Measurements from ENCODE around the gene TRAF3.

Gene TRAF3

DNA sequence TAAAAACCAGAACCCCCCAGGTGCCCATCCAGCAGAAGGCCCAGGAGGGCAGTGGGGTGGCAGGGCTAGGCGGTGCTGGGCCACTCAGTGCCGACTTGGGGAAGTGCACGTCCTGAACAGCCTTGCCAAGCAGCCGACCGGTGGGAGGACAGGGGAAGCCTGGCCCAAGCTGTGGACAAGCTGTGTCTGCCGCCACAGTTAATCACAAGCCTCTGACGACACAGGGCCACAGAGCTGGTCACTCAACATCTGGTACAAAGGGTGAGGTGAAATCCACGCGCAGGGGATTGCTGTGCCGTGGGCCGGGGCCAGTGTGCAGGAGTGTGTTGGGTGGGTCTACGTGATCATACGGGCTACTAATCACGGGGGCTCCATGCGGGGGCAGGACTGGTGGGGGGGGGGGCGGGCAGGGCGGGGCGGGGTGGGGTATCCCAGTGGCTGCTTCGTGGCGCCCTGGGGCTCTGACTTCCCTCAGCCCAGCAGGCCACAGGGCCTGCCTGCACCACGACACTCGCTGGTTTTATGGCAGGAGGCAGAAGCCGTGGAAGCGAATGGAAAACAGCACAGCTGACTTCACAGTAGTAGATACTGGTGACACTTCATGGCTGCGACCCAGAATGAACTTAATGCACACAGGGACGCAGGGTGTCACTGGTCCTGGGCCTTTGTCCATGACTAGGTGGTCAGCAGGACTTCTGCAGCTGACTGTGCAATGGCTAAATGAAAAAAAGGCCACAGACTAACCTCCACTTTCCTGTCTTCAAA lies 155.4 kb downstream of the TRAF3 start:
- H3K4me1 ChIP-seq (ENCODE audit: insufficient read depth, low read length), result no peaks in the 10 kb centered on the region

DNA sequence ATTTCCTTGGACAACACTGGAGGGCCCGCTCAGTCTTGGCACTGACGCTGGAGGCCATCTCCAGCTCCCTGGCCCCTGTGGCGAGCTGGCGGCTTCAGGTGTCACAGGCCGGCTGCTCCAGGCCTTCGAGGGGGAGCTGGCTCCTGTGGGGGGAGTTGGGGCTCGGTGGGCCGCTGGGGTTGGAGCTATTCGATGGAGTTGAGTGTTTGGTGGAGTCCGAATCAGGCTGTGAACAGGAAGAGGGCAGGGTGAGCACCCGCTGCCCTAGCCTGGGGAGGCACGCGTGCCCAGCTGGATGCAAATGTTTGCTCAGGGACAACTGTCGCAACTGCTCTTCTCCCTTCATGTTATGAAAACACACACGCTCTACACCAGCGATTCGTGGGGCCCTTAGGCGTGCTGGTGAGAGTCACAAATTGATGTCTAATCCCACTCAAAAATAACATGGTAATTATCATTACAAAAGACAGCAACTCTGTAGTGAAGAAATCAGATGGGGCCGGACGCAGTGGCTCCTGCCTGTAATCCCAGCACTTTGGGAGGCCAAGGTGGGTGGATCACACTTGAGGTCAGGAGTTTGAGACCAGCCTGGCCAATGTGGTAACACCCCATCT lies 156.5 kb downstream of the TRAF3 start:
- H3K4me1 ChIP-seq (ENCODE audit: insufficient read depth, low read length), result no peaks in the 10 kb centered on the region

More for the DNA sequence above, 155.4 kb downstream of the TRAF3 start:
- Histone ChIP-seq H3K9me3 (ENCODE audit: control insufficient read depth, insufficient read depth, low read length) (no peaks in the 10 kb centered on the region; the same call in 1 of the 2 replicates), H3K9ac (ENCODE audit: low read depth, low read length) (no peak overlapping the region), H3K36me3 (ENCODE audit: insufficient read depth, low read length) (0 out of 2 replicates have a peak, but pooled peaks cover 2% of the 10 kb centered on the region)

GRCh38 chr14:102935756-102936155 lies 158.5 kb downstream of the TRAF3 start:
- Histone ChIP-seq H3K4me1 (ENCODE audit: insufficient read depth, low read length) (no peaks in the 10 kb centered on the region), H3K9ac (ENCODE audit: low read depth, low read length) (no peak overlapping the region)

More for the DNA sequence above, 156.5 kb downstream of the TRAF3 start:
- H3K9ac ChIP-seq (ENCODE audit: low read depth, low read length), result no peak overlapping the region
- peaks cover 5% of the 10 kb centered on the region; the same call in 1 of the 2 replicates for H3K36me3 ChIP-seq (ENCODE audit: insufficient read depth, low read length)
- no peaks in the 10 kb centered on the region; the same call in 1 of the 2 replicates for H3K9me3 ChIP-seq (ENCODE audit: control insufficient read depth, insufficient read depth, low read length)

DNA sequence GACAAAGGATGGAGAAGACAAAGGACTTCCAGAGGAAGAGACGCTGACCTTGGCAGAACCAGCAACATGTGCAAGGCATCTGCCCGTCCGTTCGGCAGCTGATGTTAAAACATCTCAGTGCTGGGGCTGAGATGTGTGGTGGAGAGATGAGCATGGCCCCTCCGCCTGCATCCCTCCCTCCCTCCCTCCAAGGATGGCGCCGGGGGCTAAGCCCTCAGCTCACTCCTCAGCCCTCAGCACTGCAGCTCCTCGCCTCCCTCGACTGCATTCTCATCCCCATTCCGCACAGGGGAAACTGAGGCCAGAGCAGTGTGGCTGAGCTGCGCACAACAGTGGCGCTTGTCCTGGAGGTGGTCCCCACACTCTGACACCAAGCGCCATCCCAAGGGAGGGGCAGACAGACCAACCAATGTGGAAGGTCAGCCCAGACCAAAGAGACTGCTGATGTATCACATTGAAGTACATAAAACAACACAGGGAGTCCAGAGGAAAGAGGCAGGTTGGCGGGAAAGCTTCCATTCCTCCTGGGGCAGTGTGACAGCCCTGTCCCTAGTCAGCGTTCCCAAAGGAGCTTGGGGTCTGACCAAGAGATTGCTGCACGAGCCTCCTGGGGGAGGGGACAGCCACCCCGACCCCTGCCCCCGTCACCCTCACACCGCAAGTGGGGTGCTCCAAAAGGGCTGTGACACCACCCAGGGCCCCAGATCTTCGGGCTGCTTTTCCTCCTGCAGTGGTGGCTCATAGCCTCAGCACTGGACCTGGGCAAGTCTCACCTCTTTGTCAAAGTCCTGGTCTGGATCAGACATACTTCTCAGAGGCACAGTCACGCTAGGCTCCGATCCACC lies 160.3 kb downstream of the TRAF3 start:
- no peaks in the 10 kb centered on the region for H3K4me1 ChIP-seq (ENCODE audit: insufficient read depth, low read length)
- H3K9ac ChIP-seq (ENCODE audit: low read depth, low read length), result no peak overlapping the region

More at GRCh38 chr14:102935756-102936155, 158.5 kb downstream of the TRAF3 start:
- no peaks in the 10 kb centered on the region for H3K9me3 ChIP-seq (ENCODE audit: control insufficient read depth, insufficient read depth, low read length)
- peaks cover 9% of the 10 kb centered on the region; the same call in 1 of the 2 replicates for H3K36me3 ChIP-seq (ENCODE audit: insufficient read depth, low read length)

DNA sequence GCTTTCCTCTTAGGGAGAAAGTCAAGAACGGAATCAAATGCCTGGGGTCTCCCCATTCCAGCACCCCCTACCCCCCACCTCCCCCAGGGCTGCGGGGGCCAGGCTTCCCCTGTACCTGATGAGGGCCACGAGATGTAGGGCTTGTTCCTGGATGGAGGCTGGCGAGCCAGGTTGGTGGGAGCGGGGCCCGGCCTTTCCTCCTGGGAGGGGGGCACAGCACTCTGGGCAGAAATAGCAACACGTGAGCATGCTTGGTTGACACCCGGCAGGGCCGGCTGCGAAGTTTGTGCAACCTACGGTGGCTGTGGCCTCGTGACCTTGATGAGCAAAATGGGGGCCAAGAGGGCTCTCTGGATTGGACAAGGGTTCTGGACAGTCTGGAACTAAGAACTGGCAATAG lies 160.9 kb downstream of the TRAF3 start:
- Histone ChIP-seq H3K9me3 (ENCODE audit: control insufficient read depth, insufficient read depth, low read length) (no peaks in the 10 kb centered on the region), H3K36me3 (ENCODE audit: insufficient read depth, low read length) (peaks cover 11% of the 10 kb centered on the region), H3K4me1 (ENCODE audit: insufficient read depth, low read length) (no peaks in the 10 kb centered on the region), H3K9ac (ENCODE audit: low read depth, low read length) (no peak overlapping the region)

More for the DNA sequence above, 160.3 kb downstream of the TRAF3 start:
- peaks cover 9% of the 10 kb centered on the region for H3K36me3 ChIP-seq (ENCODE audit: insufficient read depth, low read length)
- H3K9me3 ChIP-seq (ENCODE audit: control insufficient read depth, insufficient read depth, low read length), result no peaks in the 10 kb centered on the region

DNA sequence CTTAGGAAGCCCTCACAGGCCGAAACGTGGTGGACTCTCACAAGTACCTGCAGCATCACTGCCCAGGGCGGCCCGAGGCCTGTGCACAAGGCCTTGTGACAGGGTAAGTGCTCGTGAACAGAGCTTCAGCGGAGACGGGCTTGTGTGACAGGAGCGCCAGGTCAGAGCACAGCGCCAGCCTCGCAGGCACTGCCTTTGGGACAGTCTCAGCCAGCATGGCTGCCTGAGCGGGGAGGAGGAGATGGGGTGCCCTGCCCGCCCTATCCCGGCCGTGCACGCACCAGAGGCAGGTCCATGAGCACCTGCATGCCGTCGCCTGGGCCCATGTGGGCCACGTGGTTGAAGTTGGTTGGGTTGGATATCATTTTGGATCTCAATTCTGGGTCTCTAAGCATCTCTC lies 162.1 kb downstream of the TRAF3 start:
- H3K36me3 ChIP-seq (ENCODE audit: insufficient read depth, low read length), result peaks cover 14% of the 10 kb centered on the region
- no peak overlapping the region for H3K9ac ChIP-seq (ENCODE audit: low read depth, low read length)
- H3K9me3 ChIP-seq (ENCODE audit: control insufficient read depth, insufficient read depth, low read length), result no peaks in the 10 kb centered on the region
- no peaks in the 10 kb centered on the region for H3K4me1 ChIP-seq (ENCODE audit: insufficient read depth, low read length)

DNA sequence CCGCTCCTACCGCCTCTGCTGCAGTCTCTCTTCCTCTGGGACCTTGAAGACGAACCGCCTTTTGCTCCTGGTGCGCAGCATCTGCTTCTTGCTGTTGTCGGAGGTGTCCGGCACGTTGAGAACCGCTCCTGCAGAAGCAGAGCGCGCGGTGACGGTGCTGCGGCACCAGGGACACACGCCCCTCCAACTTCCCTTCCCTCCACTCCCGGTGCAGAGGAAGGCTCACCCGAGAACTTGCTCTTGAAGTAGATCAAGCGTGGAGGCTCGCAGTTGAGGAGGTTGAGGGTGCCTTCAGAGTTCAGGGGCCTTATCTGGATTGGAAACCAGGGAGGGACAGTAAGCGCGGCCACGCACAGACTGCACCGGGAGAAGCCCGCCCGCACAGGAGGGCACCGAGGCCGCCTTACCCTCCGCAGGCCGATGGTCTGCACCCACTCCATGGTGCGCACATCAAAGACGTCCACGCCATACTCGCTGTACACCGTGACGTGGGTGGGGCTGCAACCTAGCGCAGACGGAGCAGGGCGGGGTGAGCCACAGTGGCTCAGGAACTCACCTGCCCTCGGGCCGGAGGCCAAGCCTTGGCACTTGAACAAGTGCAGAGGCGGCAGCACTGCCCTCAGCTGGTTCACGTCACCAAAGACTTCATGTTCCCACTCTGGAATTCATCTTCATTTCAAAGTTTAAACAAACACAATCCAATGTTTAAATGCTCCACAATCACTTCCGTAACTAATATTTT lies 162.7 kb downstream of the TRAF3 start:
- peaks cover 14% of the 10 kb centered on the region for H3K36me3 ChIP-seq (ENCODE audit: insufficient read depth, low read length)
- H3K9ac ChIP-seq (ENCODE audit: low read depth, low read length), result no peak overlapping the region
- H3K4me1 ChIP-seq (ENCODE audit: insufficient read depth, low read length), result no peaks in the 10 kb centered on the region
- H3K9me3 ChIP-seq (ENCODE audit: control insufficient read depth, insufficient read depth, low read length), result no peaks in the 10 kb centered on the region

- H3K9me3 ChIP-seq (ENCODE audit: control insufficient read depth, insufficient read depth, low read length), result no peaks in the 10 kb centered on the region
- peaks cover 18% of the 10 kb centered on the region for H3K36me3 ChIP-seq (ENCODE audit: insufficient read depth, low read length)
- H3K9ac ChIP-seq (ENCODE audit: low read depth, low read length), result no peak overlapping the region
- H3K4me1 ChIP-seq (ENCODE audit: insufficient read depth, low read length), result no peaks in the 10 kb centered on the region
Observed at GRCh38 chr14:102940729-102941362, 163.6 kb downstream of the TRAF3 start.

DNA sequence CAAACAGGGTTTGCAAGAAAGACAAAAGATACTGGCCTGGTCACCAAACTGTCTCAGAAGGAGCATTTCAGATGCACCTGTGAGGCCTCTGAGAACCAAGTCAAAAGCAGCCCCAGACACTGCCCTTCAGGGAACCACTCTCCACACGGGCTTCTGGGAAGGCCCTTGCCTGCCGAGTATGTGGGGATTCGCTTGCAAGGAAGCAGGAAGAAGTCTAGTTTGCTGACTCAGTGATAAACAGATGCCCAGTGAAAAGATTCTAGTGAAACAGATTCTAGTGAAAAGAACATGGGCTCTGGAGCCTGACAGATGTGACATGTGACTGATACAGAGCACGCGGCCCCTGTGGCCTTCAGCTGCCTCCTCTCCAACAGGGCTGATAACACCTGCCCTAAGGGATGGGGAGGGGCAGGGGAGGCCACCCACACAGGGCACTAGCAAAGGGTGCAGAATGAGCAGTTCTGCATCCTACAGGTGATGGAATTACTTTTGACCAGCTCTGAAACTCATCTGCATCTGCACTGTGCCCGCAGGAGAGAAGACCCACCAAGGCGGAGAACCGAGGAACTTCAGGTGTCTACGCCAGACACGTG lies 164.3 kb downstream of the TRAF3 start:
- Histone ChIP-seq H3K4me1 (ENCODE audit: insufficient read depth, low read length) (no peaks in the 10 kb centered on the region), H3K9ac (ENCODE audit: low read depth, low read length) (no peak overlapping the region), H3K36me3 (ENCODE audit: insufficient read depth, low read length) (peaks cover 18% of the 10 kb centered on the region), H3K9me3 (ENCODE audit: control insufficient read depth, insufficient read depth, low read length) (no peaks in the 10 kb centered on the region)

DNA sequence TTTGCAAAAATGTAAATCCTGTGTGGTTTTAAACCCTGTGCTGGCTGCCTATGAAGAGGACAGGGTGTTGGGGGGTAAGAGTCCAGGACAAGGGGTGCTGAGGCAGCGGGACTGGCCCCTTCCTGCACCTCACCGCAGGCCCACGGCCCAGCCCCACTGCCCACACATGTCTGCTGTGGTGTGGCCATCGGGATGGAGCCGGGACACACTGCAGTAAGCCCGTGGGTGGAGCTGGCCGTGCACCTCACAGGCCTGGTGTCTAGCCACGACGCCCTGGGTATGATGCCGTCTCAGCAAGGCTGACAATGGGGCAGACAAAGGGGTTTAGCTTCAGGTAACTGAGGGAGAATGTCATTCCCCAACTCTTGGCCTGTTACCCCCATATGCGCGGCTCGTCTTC lies 164.8 kb downstream of the TRAF3 start:
- Histone ChIP-seq H3K4me1 (ENCODE audit: insufficient read depth, low read length) (no peaks in the 10 kb centered on the region), H3K36me3 (ENCODE audit: insufficient read depth, low read length) (peaks cover 22% of the 10 kb centered on the region), H3K9ac (ENCODE audit: low read depth, low read length) (no peak overlapping the region), H3K9me3 (ENCODE audit: control insufficient read depth, insufficient read depth, low read length) (no peaks in the 10 kb centered on the region)

DNA sequence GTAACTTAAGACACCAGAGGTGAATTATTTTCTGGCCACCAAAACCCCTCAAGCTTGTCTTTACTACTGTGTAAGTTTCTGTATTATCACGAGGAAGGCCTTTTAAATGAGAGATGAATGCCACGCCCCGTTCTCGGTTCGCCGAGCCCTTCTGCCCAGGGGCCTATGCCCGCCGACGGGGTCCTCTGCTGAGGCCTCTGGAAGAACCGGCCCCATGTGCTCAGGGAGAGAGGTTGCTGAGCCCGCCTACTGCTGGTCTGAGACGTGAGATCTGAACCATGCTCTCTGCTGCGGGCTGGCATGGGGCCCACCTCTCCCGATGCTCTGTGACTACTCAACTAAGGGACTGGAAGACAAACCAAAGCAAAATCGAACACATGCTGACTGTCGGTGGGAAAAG lies 166.2 kb downstream of the TRAF3 start:
- Histone ChIP-seq H3K4me1 (ENCODE audit: insufficient read depth, low read length) (no peaks in the 10 kb centered on the region), H3K9me3 (ENCODE audit: control insufficient read depth, insufficient read depth, low read length) (no peaks in the 10 kb centered on the region), H3K36me3 (ENCODE audit: insufficient read depth, low read length) (peaks cover 17% of the 10 kb centered on the region), H3K9ac (ENCODE audit: low read depth, low read length) (no peak overlapping the region)

- no peaks in the 10 kb centered on the region for H3K9me3 ChIP-seq (ENCODE audit: control insufficient read depth, insufficient read depth, low read length)
- H3K4me1 ChIP-seq (ENCODE audit: insufficient read depth, low read length), result no peaks in the 10 kb centered on the region
- peaks cover 20% of the 10 kb centered on the region for H3K36me3 ChIP-seq (ENCODE audit: insufficient read depth, low read length)
- no peak overlapping the region for H3K9ac ChIP-seq (ENCODE audit: low read depth, low read length)
Observed at GRCh38 chr14:102943979-102944378, 166.7 kb downstream of the TRAF3 start.
